Calu3 (cell line): ENCODE data around the gene ETS1. TPM values are rescaled to one million over a fixed set of nuclear protein-coding genes. Genes with fewer than 3 reads are reported as not detected.

Source experiments
- BruUV-seq: library from RNA; stranded (reverse); fragments of 400-500 nt; replicated peaks from 2 replicates; lab custom pipeline; 2021; lab: Mats Ljungman, UMichigan
- CTCF ChIA-PET: fragments of 300-600 bp; sonication (Branson Sonifier 250); formaldehyde crosslinking; loops from one replicate; lab custom pipeline; 2022; ENCODE audit warnings: antibody characterized with exemption; lab: Charles Lee
- DNase-seq: peaks from one replicate; pipeline ENCODE4 v3.0.0; 2022
- H3K27ac Mint-ChIP-seq: one replicate; pipeline ENCODE4 v1.8.0; 2022; ENCODE audit warnings: mixed read lengths; ENCODE audit not compliant: unreplicated experiment
- H3K27me3 Mint-ChIP-seq: one replicate; pipeline ENCODE4 v1.8.0; 2022; ENCODE audit warnings: mixed read lengths; ENCODE audit not compliant: unreplicated experiment
- H3K36me3 Mint-ChIP-seq: one replicate; pipeline ENCODE4 v1.8.0; 2022; ENCODE audit warnings: mild to moderate bottlenecking, moderate library complexity, mixed read lengths; ENCODE audit not compliant: insufficient read depth, unreplicated experiment
- H3K4me1 Mint-ChIP-seq: one replicate; pipeline ENCODE4 v1.8.0; 2022; ENCODE audit warnings: mild to moderate bottlenecking, low read depth, mixed read lengths; ENCODE audit not compliant: unreplicated experiment
- H3K4me3 Mint-ChIP-seq: one replicate; pipeline ENCODE4 v1.8.0; 2022; ENCODE audit warnings: mild to moderate bottlenecking, low read depth, moderate library complexity, mixed read lengths; ENCODE audit not compliant: unreplicated experiment
- H3K9me3 Mint-ChIP-seq: one replicate; pipeline ENCODE4 v1.8.0; 2022; ENCODE audit warnings: low read depth, mixed read lengths; ENCODE audit not compliant: unreplicated experiment
- intact Hi-C: fragments of 100-400 bp; cut with micrococcal nuclease; formaldehyde crosslinking; loops from one replicate; pipeline ENCODE4 v1.10.0; 2022; ENCODE audit not compliant: unreplicated experiment
- total RNA-seq: library from RNA; stranded (reverse); gene quantifications from 2 replicates; pipeline ENCODE4 v1.2.3, GENCODE V29; 2022
- TF ChIP-seq, protein P1 (sequence below): fragments of 200-600 bp; IDR thresholded peaks from one replicate; pipeline ENCODE4 v1.8.0; 2022; ENCODE audit warnings: antibody characterized with exemption; ENCODE audit not compliant: unreplicated experiment

Gene ETS1
- total RNA-seq, 1 experiment from 2014 or later: 38.4 TPM

DNA sequence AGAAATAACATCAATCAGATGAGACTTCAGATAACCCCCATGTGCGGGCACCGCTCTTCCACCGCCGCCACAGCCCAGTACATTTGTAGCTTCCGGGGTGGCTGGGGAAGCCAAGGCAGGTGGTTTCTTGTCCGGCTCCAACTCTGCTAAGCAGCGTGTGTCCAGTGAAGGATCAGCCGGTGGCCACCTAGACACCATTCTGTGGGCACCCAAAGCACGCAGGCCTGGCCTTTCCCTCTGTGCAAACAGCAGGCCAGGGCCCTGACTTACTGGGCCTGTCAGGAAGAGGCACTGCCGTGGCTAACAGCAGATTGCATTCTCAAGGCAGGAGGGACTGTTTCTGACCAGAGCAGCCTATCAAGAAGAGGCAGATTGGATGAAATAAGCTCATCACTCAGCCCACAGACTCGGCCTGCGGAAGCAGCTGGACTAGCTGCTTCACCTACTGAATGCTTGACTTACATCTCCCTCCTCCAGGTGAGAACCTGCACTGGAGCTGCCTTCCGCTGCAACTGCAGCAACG is 74.8 kb downstream of the ETS1 start:
- H3K4me3 Mint-ChIP-seq: no peak overlapping the region
- no peak for DNase-seq
- BruUV-seq: no TSS peak
- H3K27ac Mint-ChIP-seq: no peak overlapping the region
- H3K4me1 Mint-ChIP-seq: peaks cover 46% of the 10 kb centered on the region
- intact Hi-C loops: loop anchor here (10.0 kb wide), 1 partner anchor 218 kb away; no protein-coding TSS in a partner anchor
- no peaks in the 10 kb centered on the region for H3K27me3 Mint-ChIP-seq
- H3K9me3 Mint-ChIP-seq: no peaks in the 10 kb centered on the region
- peaks cover 6% of the 10 kb centered on the region for H3K36me3 Mint-ChIP-seq
- TF ChIP-seq, protein P1, sequence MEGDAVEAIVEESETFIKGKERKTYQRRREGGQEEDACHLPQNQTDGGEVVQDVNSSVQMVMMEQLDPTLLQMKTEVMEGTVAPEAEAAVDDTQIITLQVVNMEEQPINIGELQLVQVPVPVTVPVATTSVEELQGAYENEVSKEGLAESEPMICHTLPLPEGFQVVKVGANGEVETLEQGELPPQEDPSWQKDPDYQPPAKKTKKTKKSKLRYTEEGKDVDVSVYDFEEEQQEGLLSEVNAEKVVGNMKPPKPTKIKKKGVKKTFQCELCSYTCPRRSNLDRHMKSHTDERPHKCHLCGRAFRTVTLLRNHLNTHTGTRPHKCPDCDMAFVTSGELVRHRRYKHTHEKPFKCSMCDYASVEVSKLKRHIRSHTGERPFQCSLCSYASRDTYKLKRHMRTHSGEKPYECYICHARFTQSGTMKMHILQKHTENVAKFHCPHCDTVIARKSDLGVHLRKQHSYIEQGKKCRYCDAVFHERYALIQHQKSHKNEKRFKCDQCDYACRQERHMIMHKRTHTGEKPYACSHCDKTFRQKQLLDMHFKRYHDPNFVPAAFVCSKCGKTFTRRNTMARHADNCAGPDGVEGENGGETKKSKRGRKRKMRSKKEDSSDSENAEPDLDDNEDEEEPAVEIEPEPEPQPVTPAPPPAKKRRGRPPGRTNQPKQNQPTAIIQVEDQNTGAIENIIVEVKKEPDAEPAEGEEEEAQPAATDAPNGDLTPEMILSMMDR: no peak
- CTCF ChIA-PET: no interaction called here

DNA sequence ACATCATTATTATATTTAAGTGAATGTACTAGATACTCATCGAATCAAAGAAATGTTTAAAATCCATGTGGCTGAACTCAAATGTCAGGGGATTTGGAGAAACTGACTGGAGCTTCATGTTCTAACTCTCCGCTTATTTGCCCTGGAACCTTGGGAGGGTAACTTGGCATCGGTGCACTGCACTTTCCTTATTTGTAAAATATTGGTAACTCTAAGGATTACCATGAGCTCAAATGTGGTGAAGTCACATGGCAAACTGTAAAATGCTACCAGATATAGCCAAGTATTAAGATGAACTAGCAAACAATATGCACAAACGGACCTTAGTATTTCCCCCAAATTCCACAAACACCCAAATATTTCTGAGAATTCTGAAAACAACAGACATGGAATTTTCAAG is 75.6 kb downstream of the ETS1 start:
- H3K4me3 Mint-ChIP-seq: no peak overlapping the region

DNA sequence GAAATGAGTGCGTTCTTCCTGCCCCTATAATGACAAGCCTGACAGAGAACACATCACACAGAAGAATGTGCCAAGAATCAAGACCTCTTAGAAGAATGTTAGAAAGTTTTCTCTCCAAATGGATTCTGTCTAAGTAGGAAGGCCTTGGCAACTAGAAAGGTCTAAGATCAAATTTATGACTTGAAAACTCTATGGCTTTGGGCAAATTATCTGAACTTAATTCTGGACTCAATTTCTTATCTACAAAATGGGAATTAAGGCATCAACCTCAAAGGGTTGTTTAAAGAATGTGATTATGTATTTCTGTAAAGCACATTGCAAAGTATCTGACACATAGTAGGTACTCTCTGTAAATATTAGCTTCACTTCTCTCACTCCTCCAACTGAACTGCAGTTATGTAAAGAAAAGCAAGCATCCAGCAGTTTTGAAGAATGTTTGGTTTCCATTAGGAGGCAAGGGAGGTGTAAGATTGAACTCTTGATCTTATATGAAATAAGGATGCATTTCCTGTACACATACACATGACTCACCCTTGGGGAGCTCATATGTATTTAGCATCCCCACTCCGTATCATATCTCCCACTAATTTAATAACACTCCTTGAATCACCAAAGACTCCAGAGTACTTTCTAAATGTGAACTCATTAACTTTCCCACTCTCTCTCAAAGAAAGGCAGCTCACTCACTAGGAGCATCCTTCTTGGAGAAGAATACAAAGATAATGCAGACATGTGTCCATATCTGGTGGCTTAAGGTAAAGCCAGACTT is 77.6 kb downstream of the ETS1 start:
- TF ChIP-seq, protein P1: no peak
- CTCF ChIA-PET: interaction anchor here (0.7 to 1.1 kb wide), 2 partner anchors 9 to 29 kb away, joined by 5 to 12 read pairs; no protein-coding TSS in a partner anchor
- DNase-seq: no peak
- Mint-ChIP-seq H3K9me3 (no peaks in the 10 kb centered on the region), H3K4me1 (peaks cover 44% of the 10 kb centered on the region), H3K27ac (peak overlapping the region; percentile 45), H3K4me3 (no peak overlapping the region), H3K27me3 (no peaks in the 10 kb centered on the region), H3K36me3 (peaks cover 23% of the 10 kb centered on the region)
- no TSS peak for BruUV-seq
- intact Hi-C loops: loop anchor here (10.0 kb wide), 1 partner anchor 215 kb away; no protein-coding TSS in a partner anchor

More for the DNA sequence above, 75.6 kb downstream of the ETS1 start:
- TF ChIP-seq, protein P1: no peak
- Mint-ChIP-seq H3K36me3 (peaks cover 15% of the 10 kb centered on the region), H3K9me3 (no peaks in the 10 kb centered on the region), H3K27ac (no peak overlapping the region), H3K27me3 (no peaks in the 10 kb centered on the region), H3K4me1 (peaks cover 46% of the 10 kb centered on the region)
- BruUV-seq: no TSS peak
- DNase-seq: no peak
- CTCF ChIA-PET: no interaction called here
- intact Hi-C loops: loop anchor here (10.0 kb wide), 1 partner anchor 217 kb away; no protein-coding TSS in a partner anchor

DNA sequence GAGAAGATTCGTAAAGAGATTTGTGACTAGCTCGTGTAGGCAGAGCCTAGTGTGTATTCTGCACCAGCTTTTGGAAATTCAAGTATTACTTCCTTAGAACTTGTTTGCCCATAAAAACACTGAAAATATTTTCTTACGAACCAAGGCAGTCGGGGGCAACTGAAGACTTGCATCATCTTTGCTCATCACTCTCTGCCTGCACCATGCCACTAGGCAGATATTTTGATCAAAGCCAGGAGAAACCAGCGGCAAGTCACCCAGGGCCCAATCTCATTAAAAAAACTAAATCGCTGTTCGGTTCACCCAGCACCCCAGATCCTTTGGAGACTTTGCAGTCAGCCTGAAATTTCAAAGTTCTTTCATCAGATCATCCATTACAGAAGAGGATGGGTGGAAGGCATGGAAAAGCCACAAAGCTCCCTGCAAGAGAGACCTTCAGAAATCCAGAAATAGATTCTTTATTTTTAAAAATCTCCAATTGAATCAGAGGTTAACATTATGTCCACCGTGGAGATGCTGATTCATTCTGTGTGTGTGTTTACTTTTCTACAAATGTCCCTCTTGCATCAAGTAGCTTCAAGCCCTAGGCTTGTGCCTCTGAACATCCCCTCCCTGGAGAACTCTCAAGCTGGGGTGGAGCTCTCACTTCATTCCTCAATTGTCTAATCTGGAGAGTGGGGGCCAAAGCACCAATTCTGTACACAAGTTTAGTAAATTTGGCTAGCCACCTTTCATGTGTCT is 78.4 kb downstream of the ETS1 start:
- H3K36me3 Mint-ChIP-seq: peaks cover 21% of the 10 kb centered on the region
- TF ChIP-seq, protein P1: no peak
- H3K9me3 Mint-ChIP-seq: no peaks in the 10 kb centered on the region
- peaks cover 44% of the 10 kb centered on the region for H3K4me1 Mint-ChIP-seq
- BruUV-seq: no TSS peak
- CTCF ChIA-PET: interaction anchor here (0.7 to 1.1 kb wide), 3 partner anchors 10 to 301 kb away, joined by 5 to 12 read pairs (median 5); no protein-coding TSS in a partner anchor
- intact Hi-C loops: no loop called here
- no peak for DNase-seq
- H3K27me3 Mint-ChIP-seq: no peaks in the 10 kb centered on the region
- H3K27ac Mint-ChIP-seq: no peak overlapping the region
- no peak overlapping the region for H3K4me3 Mint-ChIP-seq
